Cerebellar cortex (tissue), 1 donor: ENCODE results near the gene TMEM92.
"Not testable (repeated sequence)": the region's sequence is repeated elsewhere in the genome, so short reads cannot be mapped to it uniquely, and the experiment has no call there.

ENCODE experiments used
- DNase-seq: peaks from one replicate; pipeline ENCODE4 v3.0.0-alpha.2; 2015; ENCODE audit warnings: low spot score

TMEM92 gene

GRCh38 chr17:50301891-50302584 is 27.8 kb downstream of the TMEM92 start:
- DNase-seq: no peak

GRCh38 chr17:50303051-50303450 is 28.8 kb downstream of the TMEM92 start:
- DNase-seq: no peak

- DNase-seq: no peak
Observed at GRCh38 chr17:50303596-50303995, 29.3 kb downstream of the TMEM92 start.

GRCh38 chr17:50304781-50305404 is 30.6 kb downstream of the TMEM92 start:
- no peak for DNase-seq

GRCh38 chr17:50307654-50308053 is 33.4 kb downstream of the TMEM92 start:
- DNase-seq: no peak

- no peak for DNase-seq
Observed at GRCh38 chr17:50308666-50309065, 34.4 kb downstream of the TMEM92 start.

- DNase-seq: no peak
Observed at GRCh38 chr17:50310455-50311111, 36.3 kb downstream of the TMEM92 start.

- no peak for DNase-seq
Observed at GRCh38 chr17:50311112-50311460, 36.8 kb downstream of the TMEM92 start.

- no peak for DNase-seq
Observed at GRCh38 chr17:50311483-50311882, 37.2 kb downstream of the TMEM92 start.

- DNase-seq: no peak
Observed at GRCh38 chr17:50312308-50312707, 38.0 kb downstream of the TMEM92 start.

- DNase-seq: no peak
Observed at GRCh38 chr17:50314456-50315011, 40.3 kb downstream of the TMEM92 start.

GRCh38 chr17:50316016-50316587 is 41.8 kb downstream of the TMEM92 start:
- DNase-seq: no peak

GRCh38 chr17:50316660-50317059 is 42.4 kb downstream of the TMEM92 start:
- DNase-seq: not testable (repeated sequence)

- no peak for DNase-seq
Observed at GRCh38 chr17:50317121-50317520, 42.9 kb downstream of the TMEM92 start.

GRCh38 chr17:50318501-50319285 is 44.4 kb downstream of the TMEM92 start:
- no peak for DNase-seq

- no peak for DNase-seq
Observed at GRCh38 chr17:50319306-50320004, 45.2 kb downstream of the TMEM92 start.

GRCh38 chr17:50322271-50322670 is 48.0 kb downstream of the TMEM92 start:
- DNase-seq: no peak

- DNase-seq: no peak
Observed at GRCh38 chr17:50323060-50323459, 48.8 kb downstream of the TMEM92 start.

GRCh38 chr17:50325906-50326305 is 51.6 kb downstream of the TMEM92 start:
- no peak for DNase-seq

GRCh38 chr17:50326831-50327364 is 52.6 kb downstream of the TMEM92 start:
- DNase-seq: no peak
